Esophagus squamous epithelium (tissue), 4 donors: ENCODE measurements around the gene NAA35.

Experiments
- CTCF ChIP-seq, 6 experiments: fragments of 450-650 bp in 4 of 6; fragments of 200-600 bp in 2 of 6; sonication (generic) in 2 of 6; IDR thresholded peaks; one replicate each; pipeline ENCODE4 v1.5.1; 2016 to 2019; ENCODE audit warnings: antibody characterized with exemption in 6 of 6, mild to moderate bottlenecking in 4 of 6, moderate library complexity in 4 of 6
- POLR2A ChIP-seq, 4 donors: fragments of 450-650 bp; IDR thresholded peaks; one replicate each; pipeline ENCODE4 v1.6.1; 2017; ENCODE audit warnings: antibody characterized with exemption in 4 of 4, mild to moderate bottlenecking in 4 of 4, moderate library complexity in 3 of 4

- TF ChIP-seq POLR2A (IDR thresholded peaks at IDR 0.05) (no peak), CTCF (IDR thresholded peaks at IDR 0.05) (no peak)
Observed at GRCh38 chr9:85914108-85914507, 26.8 kb upstream of the NAA35 start.
